Ishikawa (cell line): ENCODE results near the gene SBF1.

Source experiments
- CEBPB ChIP-seq: IDR thresholded peaks from 2 replicates; pipeline ENCODE4 v1.6.1; 2012
- EGR1 ChIP-seq: IDR thresholded peaks from 2 replicates; pipeline ENCODE4 v1.6.1; 2012
- MAX ChIP-seq: IDR thresholded peaks from 2 replicates; pipeline ENCODE4 v1.6.1; 2012
- NFIC ChIP-seq: IDR thresholded peaks from 2 replicates; pipeline ENCODE4 v1.6.1; 2012
- REST ChIP-seq: IDR thresholded peaks from 2 replicates; pipeline ENCODE4 v1.6.1; 2012; ENCODE audit warnings: low read depth, mild to moderate bottlenecking
- TAF1 ChIP-seq: IDR thresholded peaks from 2 replicates; pipeline ENCODE4 v1.6.1; 2012; ENCODE audit warnings: low read depth, mild to moderate bottlenecking
- TEAD4 ChIP-seq: IDR thresholded peaks from 2 replicates; pipeline ENCODE4 v1.6.1; 2012
- ZBTB7A ChIP-seq: IDR thresholded peaks from 2 replicates; pipeline ENCODE4 v1.6.1; 2012; ENCODE audit warnings: low read depth

GRCh38 chr22:50522806-50523438 lies 48.1 kb upstream of the SBF1 start:
- no peak for TF ChIP-seq CEBPB
- no peak for TF ChIP-seq REST
- no peak for TF ChIP-seq TAF1
- TF ChIP-seq ZBTB7A: no peak
- no peak for TF ChIP-seq TEAD4
- TF ChIP-seq EGR1: no peak
- TF ChIP-seq MAX: no peak
- TF ChIP-seq NFIC: no peak
